Spleen (tissue), 11 donors: ENCODE results near the gene TMEM26. TPM values are rescaled to one million over a fixed set of nuclear protein-coding genes. Genes with fewer than 3 reads are reported as not detected.

Experiments used
- DNase-seq: peaks from one replicate; pipeline ENCODE4 v3.0.0-alpha.2; 2020
- H3K27ac ChIP-seq, 8 donors: fragments of 200-600 bp; sonication (generic) in 7 of 8; 1 replicate in 4 of 8; 2 replicates in 4 of 8; pipeline versions ENCODE4 v1.5.0 to v1.8.0; 2016 to 2021; ENCODE audit warnings: inconsistent platforms in 4 of 8, mild to moderate bottlenecking in 4 of 8, moderate library complexity in 1 of 8
- H3K27me3 ChIP-seq, 7 donors: fragments of 200-600 bp; sonication (generic) in 6 of 7; replicated peaks in 1 of 7; 1 replicate in 4 of 7; 2 replicates in 3 of 7; pipeline versions ENCODE4 v1.5.0 to v1.8.0; 2016 to 2021; ENCODE audit warnings: inconsistent platforms in 3 of 7, mild to moderate bottlenecking in 1 of 7
- H3K36me3 ChIP-seq, 6 donors: fragments of 200-600 bp; sonication (generic) in 5 of 6; 1 replicate in 4 of 6; 2 replicates in 2 of 6; pipeline versions ENCODE4 v1.5.0 to v1.8.0; 2016 to 2021; ENCODE audit warnings: inconsistent platforms in 2 of 6
- H3K4me1 ChIP-seq, 6 donors: fragments of 200-600 bp; sonication (generic) in 5 of 6; 1 replicate in 3 of 6; 2 replicates in 3 of 6; pipeline versions ENCODE4 v1.5.0 to v1.8.0; 2016 to 2021; ENCODE audit warnings: inconsistent platforms in 3 of 6
- H3K4me3 ChIP-seq, 8 donors: fragments of 200-600 bp; sonication (generic) in 7 of 8; 1 replicate in 4 of 8; 2 replicates in 4 of 8; pipeline versions ENCODE4 v1.5.0 to v1.8.0; 2016 to 2021; ENCODE audit warnings: inconsistent platforms in 4 of 8, mild to moderate bottlenecking in 4 of 8, moderate library complexity in 2 of 8
- H3K9me3 ChIP-seq, 8 donors: fragments of 200-600 bp; sonication (generic) in 7 of 8; 1 replicate in 4 of 8; 2 replicates in 4 of 8; pipeline versions ENCODE4 v1.5.0 to v1.8.0; 2016 to 2021; ENCODE audit warnings: inconsistent platforms in 4 of 8
- POLR2A ChIP-seq, 3 donors: fragments of 450-650 bp; IDR thresholded peaks; one replicate each; pipeline ENCODE4 v1.5.1; 2017; ENCODE audit warnings: antibody characterized with exemption in 3 of 3, mild to moderate bottlenecking in 1 of 3
- POLR2AphosphoS5 ChIP-seq, 3 donors: sonication (generic); formaldehyde crosslinking; IDR thresholded peaks; one replicate each; pipeline ENCODE4 v1.5.1; 2017; ENCODE audit warnings: antibody characterized with exemption in 3 of 3
- WGBS, 5 donors: extraction: QIAGEN DNeasy Blood & Tissue Kit in 3 of 5; methylation state at CpG; one replicate each; pipeline versions ENCODE4 v1.1.5 to v1.1.7; 2013 to 2018; 5-methylcytosine and 5-hydroxymethylcytosine counted together
- intact Hi-C: fragments of 100-400 bp; cut with DNase I; formaldehyde crosslinking; loops from one replicate; pipeline ENCODE4 v1.15.0; 2023; ENCODE audit warnings: low total_unique reads
- polyA plus RNA-seq, 3 donors: library from polyadenylated mRNA; stranded (reverse); fragments of 200-250 nt; gene quantifications; one replicate each; pipeline ENCODE4 v1.2.1, GENCODE V29; 2013
- total RNA-seq, 7 donors: library from RNA; depleted of rRNA in 3 of 7; stranded (reverse); fragments of >200 nt in 3 of 7; fragmentation: NEBNext Ultra II Directional in 4 of 7; extraction: Animal tissue kit (Norgen Biotek cat#: 25700) in 4 of 7; gene quantifications; one replicate each; pipeline versions ENCODE4 v1.1.0 to v1.2.1, GENCODE V29; 2016 to 2021
- TF ChIP-seq, protein P1 (sequence below), 11 experiments: fragments of 200-600 bp in 7 of 11; fragments of 450-650 bp in 4 of 11; sonication (generic) in 4 of 11; IDR thresholded peaks in 8 of 11; conservative IDR thresholded peaks in 3 of 11; 1 replicate in 7 of 11; 2 replicates in 4 of 11; pipeline versions ENCODE4 v1.4.0 to v1.8.0; 2016 to 2021; ENCODE audit warnings: antibody characterized with exemption in 11 of 11, inconsistent platforms in 4 of 11, mild to moderate bottlenecking in 1 of 11
- donor health status: healthy with polysubstance abuse.
- donor health status: DM: no; HTN: no; CAD: no; lungs with moderate emphysema.
- donor health status: DM: no; HTN: no; CAD: no.
- donor health status: Bipolar disorder and iron deficiency.
- donor health status: healthy.
- donor health status: DM: no; HTN: no; CAD: no.
- donor health status: DM: yes; HTN: yes; CAD: no.

Gene TMEM26
- total and polyA plus RNA-seq, 10 donors, result 1.0 to 30.9 (median 20.8) TPM

DNA sequence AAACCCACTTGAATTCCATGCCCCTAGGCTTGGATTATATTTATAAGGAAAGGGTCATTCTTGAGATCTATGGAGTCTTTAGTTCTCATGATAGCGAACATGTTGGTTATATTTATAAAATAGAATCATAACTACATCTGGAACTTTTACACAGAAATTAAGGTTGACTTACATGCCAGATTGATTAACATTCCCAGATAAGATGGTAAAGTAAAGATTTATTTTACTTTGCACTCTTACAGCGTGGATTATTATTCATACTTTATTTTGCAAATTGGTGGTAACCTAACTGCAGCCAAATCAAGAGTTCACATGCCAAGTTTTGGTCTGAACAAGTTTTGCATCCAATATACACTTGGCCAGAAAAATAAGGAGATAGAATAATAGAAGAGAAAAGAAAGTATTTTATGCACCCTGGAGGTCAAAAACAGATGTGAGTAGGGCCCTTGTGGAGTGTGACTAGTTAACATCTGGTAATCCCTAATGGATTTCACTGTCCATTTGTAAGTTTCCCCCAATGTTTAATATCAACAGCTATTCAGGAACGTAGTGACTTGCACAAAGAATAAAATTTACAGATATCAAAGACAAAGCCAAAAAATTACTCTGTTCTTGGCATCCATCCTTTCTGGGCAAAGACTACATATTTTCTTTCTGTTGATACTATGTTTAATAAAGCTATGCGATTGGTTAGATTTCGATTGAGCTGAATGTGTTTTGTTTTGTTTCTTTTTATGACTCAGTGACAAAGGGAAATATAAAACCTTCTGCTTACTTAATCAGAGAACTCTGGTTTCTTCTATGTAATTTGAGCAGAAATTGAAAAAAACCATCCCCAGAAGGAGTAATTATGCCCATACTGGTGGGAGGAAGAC, 10.1 kb upstream of the TMEM26 start:
- Histone ChIP-seq H3K27me3 (no peaks in the 10 kb centered on the region), H3K36me3 (no peaks in the 10 kb centered on the region), H3K27ac (peak overlapping the region in 1 of 8 donors; percentile 49), H3K4me1 (peaks cover 0 to 10% (median 0%) of the 10 kb centered on the region in 6 donors), H3K9me3 (no peaks in the 10 kb centered on the region), H3K4me3 (no peak overlapping the region)
- intact Hi-C loops, result no loop called here
- no peak for TF ChIP-seq POLR2AphosphoS5 (IDR thresholded peaks at IDR 0.05)
- TF ChIP-seq, protein P1, sequence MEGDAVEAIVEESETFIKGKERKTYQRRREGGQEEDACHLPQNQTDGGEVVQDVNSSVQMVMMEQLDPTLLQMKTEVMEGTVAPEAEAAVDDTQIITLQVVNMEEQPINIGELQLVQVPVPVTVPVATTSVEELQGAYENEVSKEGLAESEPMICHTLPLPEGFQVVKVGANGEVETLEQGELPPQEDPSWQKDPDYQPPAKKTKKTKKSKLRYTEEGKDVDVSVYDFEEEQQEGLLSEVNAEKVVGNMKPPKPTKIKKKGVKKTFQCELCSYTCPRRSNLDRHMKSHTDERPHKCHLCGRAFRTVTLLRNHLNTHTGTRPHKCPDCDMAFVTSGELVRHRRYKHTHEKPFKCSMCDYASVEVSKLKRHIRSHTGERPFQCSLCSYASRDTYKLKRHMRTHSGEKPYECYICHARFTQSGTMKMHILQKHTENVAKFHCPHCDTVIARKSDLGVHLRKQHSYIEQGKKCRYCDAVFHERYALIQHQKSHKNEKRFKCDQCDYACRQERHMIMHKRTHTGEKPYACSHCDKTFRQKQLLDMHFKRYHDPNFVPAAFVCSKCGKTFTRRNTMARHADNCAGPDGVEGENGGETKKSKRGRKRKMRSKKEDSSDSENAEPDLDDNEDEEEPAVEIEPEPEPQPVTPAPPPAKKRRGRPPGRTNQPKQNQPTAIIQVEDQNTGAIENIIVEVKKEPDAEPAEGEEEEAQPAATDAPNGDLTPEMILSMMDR (IDR thresholded peaks at IDR 0.05 in 8 of 11, conservative IDR thresholded peaks at IDR 0.05 in 3 of 11), result no peak
- no peak for TF ChIP-seq POLR2A (IDR thresholded peaks at IDR 0.05)
- no peak for DNase-seq
- WGBS, 5 donors, result 71 to 85% (median 81%) methylated on average over 5 of the region's 5 CpGs

GRCh38 chr10:61460835-61461234, 7.7 kb upstream of the TMEM26 start:
- H3K27me3 ChIP-seq, result no peaks in the 10 kb centered on the region
- intact Hi-C loops, result no loop called here
- H3K4me1 ChIP-seq, result peaks cover 0 to 20% (median 9%) of the 10 kb centered on the region in 6 donors
- H3K36me3 ChIP-seq, result no peaks in the 10 kb centered on the region
- H3K4me3 ChIP-seq, result no peak overlapping the region
- TF ChIP-seq, protein P1 (IDR thresholded peaks at IDR 0.05 in 8 of 11, conservative IDR thresholded peaks at IDR 0.05 in 3 of 11), result no peak
- TF ChIP-seq POLR2A (IDR thresholded peaks at IDR 0.05), result no peak
- no peak for TF ChIP-seq POLR2AphosphoS5 (IDR thresholded peaks at IDR 0.05)
- H3K27ac ChIP-seq, result no peak overlapping the region
- no peak for DNase-seq
- no peaks in the 10 kb centered on the region for H3K9me3 ChIP-seq

- Histone ChIP-seq H3K27ac (no peak overlapping the region), H3K9me3 (no peaks in the 10 kb centered on the region), H3K36me3 (no peaks in the 10 kb centered on the region), H3K4me1 (peaks cover 0 to 38% (median 23%) of the 10 kb centered on the region in 6 donors), H3K4me3 (no peak overlapping the region), H3K27me3 (peaks cover 0 to 8% (median 0%) of the 10 kb centered on the region in 7 donors)
- TF ChIP-seq, protein P1 (IDR thresholded peaks at IDR 0.05 in 8 of 11, conservative IDR thresholded peaks at IDR 0.05 in 3 of 11), result no peak
- TF ChIP-seq POLR2AphosphoS5 (IDR thresholded peaks at IDR 0.05) (no peak), POLR2A (IDR thresholded peaks at IDR 0.05) (no peak)
- 91 to 100% (median 93%) methylated on average over 3 of the region's 3 CpGs for WGBS, 5 donors
- intact Hi-C loops, result no loop called here
- no peak for DNase-seq
Measured at GRCh38 chr10:61458031-61458430, 4.8 kb upstream of the TMEM26 start.

DNA sequence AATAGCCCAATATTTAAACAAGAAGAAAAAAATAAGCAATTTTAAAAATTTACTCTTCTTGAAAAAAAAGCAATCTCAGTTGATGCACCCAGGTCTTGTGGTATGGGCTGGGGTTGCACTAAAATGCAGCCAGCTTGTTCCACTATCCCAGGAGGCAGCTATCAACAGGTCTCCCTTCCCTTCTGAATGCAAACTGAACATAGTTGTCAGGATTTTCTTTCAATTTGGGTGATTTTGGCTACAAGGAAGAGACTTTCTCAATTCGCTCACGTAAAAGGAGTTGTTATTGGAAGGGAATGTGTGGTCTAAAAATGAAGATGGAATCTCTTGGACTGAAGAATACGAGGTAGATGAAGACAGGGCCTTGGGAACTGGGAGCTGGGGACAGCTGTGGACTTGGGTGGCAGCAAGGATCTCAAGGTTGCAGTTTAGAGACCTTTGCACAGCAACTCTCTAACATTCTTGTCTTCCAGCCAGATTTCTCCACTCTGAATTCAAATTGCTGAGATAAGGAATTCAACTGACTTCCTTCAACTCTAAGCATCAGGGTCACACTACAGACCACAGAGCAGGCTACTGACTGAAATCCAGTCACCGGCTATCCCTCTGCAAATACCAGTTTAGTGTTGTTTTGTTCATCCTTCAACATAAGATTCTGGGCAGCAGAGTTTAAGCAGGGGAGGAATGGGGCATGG, 3.1 kb upstream of the TMEM26 start:
- 48 to 70% (median 57%) methylated on average over 4 of the region's 4 CpGs for WGBS, 5 donors
- TF ChIP-seq POLR2A (IDR thresholded peaks at IDR 0.05) (no peak), POLR2AphosphoS5 (IDR thresholded peaks at IDR 0.05) (peak in 1 of 3 donors; percentile 48)
- TF ChIP-seq, protein P1 (IDR thresholded peaks at IDR 0.05 in 8 of 11, conservative IDR thresholded peaks at IDR 0.05 in 3 of 11), result no peak
- H3K27ac ChIP-seq, result peak overlapping the region; percentile 2 to 91 (median 84)

More for the DNA sequence above, 3.1 kb upstream of the TMEM26 start:
- Histone ChIP-seq H3K4me3 (no peak overlapping the region), H3K9me3 (no peaks in the 10 kb centered on the region), H3K27me3 (peaks cover 0 to 24% (median 7%) of the 10 kb centered on the region in 7 donors), H3K36me3 (no peaks in the 10 kb centered on the region), H3K4me1 (peaks cover 0 to 53% (median 31%) of the 10 kb centered on the region in 6 donors)
- intact Hi-C loops, result no loop called here
- DNase-seq, result no peak
